H9 (cell line): Measurements from ENCODE around the gene BCAS4. TPM values are rescaled to one million over a fixed set of nuclear protein-coding genes. Genes with fewer than 3 reads are reported as not detected.
A peak's percentile ranks its signal among the peaks of the same experiment; 100 is the strongest.

Source experiments
- DNase-seq: peaks from one replicate; pipeline ENCODE4 v3.0.0-alpha.2; 2017
- H2AFZ ChIP-seq: one replicate; pipeline ENCODE4 v1.6.1; 2013; ENCODE audit warnings: mild to moderate bottlenecking, low read length, control low read depth, moderate library complexity
- H2AK5ac ChIP-seq: 2 replicates; pipeline ENCODE4 v1.6.1; 2013; ENCODE audit warnings: low read length, control low read depth, mixed read lengths; ENCODE audit not compliant: insufficient read length
- H2BK120ac ChIP-seq: one replicate; pipeline ENCODE4 v1.6.1; 2013; ENCODE audit warnings: low read depth, mild to moderate bottlenecking, low read length, control low read depth, inconsistent platforms; ENCODE audit not compliant: poor library complexity, severe bottlenecking
- H2BK12ac ChIP-seq: 2 replicates; pipeline ENCODE4 v1.6.1; 2013; ENCODE audit warnings: low read length, control low read depth, mixed read lengths, low read depth; ENCODE audit not compliant: insufficient read length
- H2BK15ac ChIP-seq: 2 replicates; pipeline ENCODE4 v1.6.1; 2013; ENCODE audit warnings: low read depth, low read length, control low read depth
- H2BK20ac ChIP-seq: one replicate; pipeline ENCODE4 v1.6.1; 2013; ENCODE audit warnings: low read depth, mild to moderate bottlenecking, low read length, control low read depth, inconsistent platforms; ENCODE audit not compliant: poor library complexity, severe bottlenecking
- H2BK5ac ChIP-seq: 2 replicates; pipeline ENCODE4 v1.6.1; 2013; ENCODE audit warnings: low read length, control low read depth, mixed read lengths; ENCODE audit not compliant: insufficient read length
- H3K14ac ChIP-seq: 2 replicates; pipeline ENCODE4 v1.6.1; 2013; ENCODE audit warnings: low read length, control low read depth; ENCODE audit not compliant: insufficient read depth
- H3K18ac ChIP-seq: 2 replicates; pipeline ENCODE4 v1.6.1; 2013; ENCODE audit warnings: low read depth, mild to moderate bottlenecking, mixed read lengths, low read length, control low read depth; ENCODE audit not compliant: insufficient read length
- H3K23ac ChIP-seq: 2 replicates; pipeline ENCODE4 v1.6.1; 2013; ENCODE audit warnings: low read length, control low read depth, mixed read lengths, low read depth; ENCODE audit not compliant: insufficient read length
- H3K23me2 ChIP-seq: 2 replicates; pipeline ENCODE4 v1.6.1; 2013; ENCODE audit warnings: low read depth, mild to moderate bottlenecking, mixed read lengths, low read length, control low read depth; ENCODE audit not compliant: insufficient read length, poor library complexity, severe bottlenecking
- H3K27ac ChIP-seq: 2 replicates; pipeline ENCODE4 v1.5.1; 2013; ENCODE audit warnings: low read length, control low read depth, mixed read lengths, low read depth; ENCODE audit not compliant: insufficient read length
- H3K27me3 ChIP-seq: 2 replicates; pipeline ENCODE4 v1.6.1; 2013; ENCODE audit warnings: low read length, control low read depth, inconsistent platforms; ENCODE audit not compliant: insufficient read depth
- H3K4ac ChIP-seq: 2 replicates; pipeline ENCODE4 v1.6.1; 2013; ENCODE audit warnings: low read depth, mild to moderate bottlenecking, control low read depth, inconsistent platforms, low read length, moderate library complexity
- H3K4me1 ChIP-seq: 2 replicates; pipeline ENCODE4 v1.6.1; 2013; ENCODE audit warnings: low read length, control low read depth, inconsistent platforms; ENCODE audit not compliant: insufficient read depth
- H3K4me2 ChIP-seq: 2 replicates; pipeline ENCODE4 v1.6.1; 2013; ENCODE audit warnings: low read length, control low read depth, mixed read lengths; ENCODE audit not compliant: insufficient read length, insufficient read depth
- H3K56ac ChIP-seq: 2 replicates; pipeline ENCODE4 v1.6.1; 2013; ENCODE audit warnings: low read depth, mild to moderate bottlenecking, mixed read lengths, low read length, control low read depth; ENCODE audit not compliant: insufficient read length
- H3K79me1 ChIP-seq: 2 replicates; pipeline ENCODE4 v1.6.1; 2013; ENCODE audit warnings: low read depth, mild to moderate bottlenecking, moderate library complexity, low read length, control low read depth, inconsistent platforms; ENCODE audit not compliant: insufficient read depth, poor library complexity, severe bottlenecking
- H3K79me2 ChIP-seq: 2 replicates; pipeline ENCODE4 v1.6.1; 2013; ENCODE audit warnings: low read length, control low read depth, inconsistent platforms; ENCODE audit not compliant: insufficient read depth
- H3K9ac ChIP-seq: 2 replicates; pipeline ENCODE4 v1.6.1; 2013; ENCODE audit warnings: low read length, control low read depth, mixed read lengths; ENCODE audit not compliant: insufficient read length; ENCODE audit errors: extremely low read depth
- H3K9me3 ChIP-seq: one replicate; pipeline ENCODE4 v1.6.1; 2013; ENCODE audit warnings: low read depth, low read length, inconsistent platforms; ENCODE audit not compliant: control insufficient read depth
- H3T11ph ChIP-seq: one replicate; pipeline ENCODE4 v1.6.1; 2013; ENCODE audit warnings: mild to moderate bottlenecking, low read length, control low read depth, inconsistent platforms
- H4K20me1 ChIP-seq: one replicate; pipeline ENCODE4 v1.6.1; 2013; ENCODE audit not compliant: control insufficient read depth, insufficient read length, insufficient read depth
- H4K5ac ChIP-seq: 2 replicates; pipeline ENCODE4 v1.6.1; 2013; ENCODE audit warnings: low read depth, mild to moderate bottlenecking, mixed read lengths, low read length, control low read depth; ENCODE audit not compliant: insufficient read length
- H4K8ac ChIP-seq: replicated peaks from 2 replicates; pipeline ENCODE4 v1.6.1; 2013; ENCODE audit warnings: low read length, control low read depth, mixed read lengths, low read depth; ENCODE audit not compliant: insufficient read length
- H4K91ac ChIP-seq: 2 replicates; pipeline ENCODE4 v1.6.1; 2013; ENCODE audit warnings: low read depth, mild to moderate bottlenecking, moderate library complexity, mixed read lengths, low read length, control low read depth; ENCODE audit not compliant: insufficient read length
- H3K27ac Mint-ChIP-seq, 3 experiments: 2 replicates in 2 of 3; 3 replicates in 1 of 3; pipeline ENCODE4 v1.8.0; 2020 to 2021; ENCODE audit warnings: mixed read lengths in 3 of 3, mild to moderate bottlenecking in 1 of 3, moderate library complexity in 1 of 3
- H3K27me3 Mint-ChIP-seq: 2 replicates; pipeline ENCODE4 v1.8.0; 2021; ENCODE audit warnings: low read depth, mild to moderate bottlenecking, moderate library complexity, mixed read lengths
- H3K36me3 Mint-ChIP-seq, 3 experiments: 2 replicates in 2 of 3; 3 replicates in 1 of 3; pipeline ENCODE4 v1.8.0; 2020 to 2021; ENCODE audit warnings: low read depth in 3 of 3, mixed read lengths in 3 of 3; ENCODE audit not compliant: insufficient read depth in 1 of 3
- H3K4me1 Mint-ChIP-seq, 2 experiments: 2 replicates each; pipeline ENCODE4 v1.8.0; 2020; ENCODE audit warnings: mixed read lengths in 2 of 2
- H3K4me3 Mint-ChIP-seq, 2 experiments: 2 replicates in 1 of 2; 3 replicates in 1 of 2; pipeline ENCODE4 v1.8.0; 2020 to 2021; ENCODE audit warnings: mild to moderate bottlenecking in 2 of 2, mixed read lengths in 2 of 2, moderate library complexity in 1 of 2
- H3K9me3 Mint-ChIP-seq, 2 experiments: 2 replicates in 1 of 2; 3 replicates in 1 of 2; pipeline ENCODE4 v1.8.0; 2020; ENCODE audit warnings: mild to moderate bottlenecking in 2 of 2, mixed read lengths in 2 of 2, moderate library complexity in 1 of 2
- CTCF ChIP-seq: fragments of 200-600 bp; sonication (generic); conservative IDR thresholded peaks from 3 replicates; pipeline ENCODE4 v1.8.0; 2021; ENCODE audit warnings: antibody characterized with exemption, mild to moderate bottlenecking
- WGBS: extraction: QIAGEN DNeasy Blood & Tissue Kit; methylation state at CpG from one replicate; pipeline ENCODE4 v1.1.7; 2013; ENCODE audit warnings: missing lambda C conversion rate, low lambda C conversion rate, mixed read lengths; ENCODE audit not compliant: insufficient read length; ENCODE audit errors: extremely low coverage; 5-methylcytosine and 5-hydroxymethylcytosine counted together
- total RNA-seq: library from RNA; stranded (reverse); gene quantifications from 2 replicates; pipeline ENCODE4 v1.2.1, GENCODE V29; 2021

BCAS4 gene
- total RNA-seq, 1 experiment from 2014 or later = 16.9 TPM

GRCh38 chr20:50873585-50873984 lies 78.7 kb downstream of the BCAS4 start:
- Histone ChIP-seq H3K9me3 (no peaks in the 10 kb centered on the region), H3K79me1 (no peaks in the 10 kb centered on the region), H3K4me2 (no peak overlapping the region), H3K56ac (no peak overlapping the region), H2BK12ac (no peak overlapping the region), H4K5ac (no peak overlapping the region), H3K4ac (no peak overlapping the region), H3K4me1 (peaks cover 2% of the 10 kb centered on the region; the same call in 1 of the 2 replicates), H3K18ac (no peak overlapping the region), H3K27ac (no peak overlapping the region), H3K14ac (no peak overlapping the region), H4K91ac (no peak overlapping the region), H3K23me2 (peaks cover 3% of the 10 kb centered on the region), H3T11ph (no peak overlapping the region), H2BK20ac (no peak overlapping the region), H2BK5ac (no peak overlapping the region), H2BK120ac (no peak overlapping the region), H3K27me3 (no peaks in the 10 kb centered on the region), H3K9ac (no peak overlapping the region), H3K23ac (no peak overlapping the region), H3K79me2 (no peaks in the 10 kb centered on the region), H2AK5ac (no peak overlapping the region), H4K20me1 (no peaks in the 10 kb centered on the region), H2BK15ac (no peak overlapping the region), H2AFZ (no peak overlapping the region), H4K8ac (no peak overlapping the region)
- WGBS = no CpG with 5 or more reads among the region's 10 CpGs
- Mint-ChIP-seq H3K4me1 (peaks cover 44 to 55% of the 10 kb centered on the region in 2 experiments), H3K27ac (peak overlapping the region; percentile 36 to 72 (median 55); a peak in 4 of 7 replicates), H3K4me3 (no peak overlapping the region; a peak in 1 of 5 replicates), H3K9me3 (no peaks in the 10 kb centered on the region; a peak in 1 of 5 replicates), H3K27me3 (no peaks in the 10 kb centered on the region; the same call in 1 of the 2 replicates), H3K36me3 (peaks cover 13 to 31% (median 18%) of the 10 kb centered on the region in 3 experiments)
- TF ChIP-seq CTCF = no peak
- DNase-seq = no peak
